Measurements from ENCODE around the gene BBS4.

GRCh38 chr15:72787526-72787925 lies 101.5 kb downstream of the BBS4 start:
- no peak for TF ChIP-seq EZH2phosphoT487 (IDR thresholded peaks at IDR 0.05; ENCODE audit: low read depth)
- TF ChIP-seq CTCF (IDR thresholded peaks at IDR 0.05; ENCODE audit: low read depth, low read length) = no peak

All from OCI-LY3 (cell line).